Neural progenitor cell (in vitro differentiated cells): ENCODE data around the gene AP2A2. TPM values are rescaled to one million over a fixed set of nuclear protein-coding genes. Genes with fewer than 3 reads are reported as not detected.
A peak's percentile ranks its signal among the peaks of the same experiment; 100 is the strongest.

Source experiments
- DNase-seq: peaks from one replicate; pipeline ENCODE4 v3.0.0-alpha.2; 2016; ENCODE audit warnings: low spot score
- H2AFZ ChIP-seq: fragments of 200-600 bp; sonication (generic); replicated peaks from 2 replicates; pipeline ENCODE4 v1.6.1; 2016; ENCODE audit warnings: antibody characterized with exemption
- H3F3A ChIP-seq: fragments of 200-600 bp; sonication (generic); 2 replicates; pipeline ENCODE4 v1.6.1; 2016; ENCODE audit warnings: antibody characterized with exemption, low read depth
- H3K27ac ChIP-seq: fragments of 200-600 bp; sonication (generic); 2 replicates; pipeline ENCODE4 v1.5.1; 2016; ENCODE audit warnings: mild to moderate bottlenecking
- H3K27me3 ChIP-seq: fragments of 200-600 bp; sonication (generic); 2 replicates; pipeline ENCODE4 v1.6.1; 2016; ENCODE audit warnings: mild to moderate bottlenecking, moderate library complexity
- H3K36me3 ChIP-seq: fragments of 200-600 bp; sonication (generic); 2 replicates; pipeline ENCODE4 v1.5.1; 2016
- H3K4me1 ChIP-seq: fragments of 200-600 bp; sonication (generic); 2 replicates; pipeline ENCODE4 v1.6.1; 2016; ENCODE audit warnings: mixed run types
- H3K4me2 ChIP-seq: fragments of 200-600 bp; sonication (generic); 2 replicates; pipeline ENCODE4 v1.6.1; 2016
- H3K4me3 ChIP-seq: fragments of 200-600 bp; sonication (generic); 2 replicates; pipeline ENCODE4 v1.5.1; 2016
- H3K79me2 ChIP-seq: fragments of 200-600 bp; sonication (generic); 2 replicates; pipeline ENCODE4 v1.6.1; 2016; ENCODE audit warnings: low read depth
- H3K9ac ChIP-seq: fragments of 200-600 bp; sonication (generic); 2 replicates; pipeline ENCODE4 v1.6.1; 2016
- H3K9me3 ChIP-seq: fragments of 200-600 bp; sonication (generic); 2 replicates; pipeline ENCODE4 v1.5.1; 2016; ENCODE audit warnings: low read depth
- H4K20me1 ChIP-seq: fragments of 200-600 bp; sonication (generic); 2 replicates; pipeline ENCODE4 v1.6.1; 2016; ENCODE audit warnings: low read depth
- H3K27ac Mint-ChIP-seq: 3 replicates; pipeline ENCODE4 v1.8.0; 2021; ENCODE audit warnings: mixed read lengths
- H3K27me3 Mint-ChIP-seq: 2 replicates; pipeline ENCODE4 v1.8.0; 2022; ENCODE audit warnings: low read depth, mild to moderate bottlenecking, inconsistent platforms, moderate library complexity, mixed read lengths; ENCODE audit not compliant: insufficient read depth
- H3K36me3 Mint-ChIP-seq: 3 replicates; pipeline ENCODE4 v1.8.0; 2021; ENCODE audit warnings: mixed read lengths
- H3K4me1 Mint-ChIP-seq: 3 replicates; pipeline ENCODE4 v1.8.0; 2021; ENCODE audit warnings: mixed read lengths
- H3K4me3 Mint-ChIP-seq: 3 replicates; pipeline ENCODE4 v1.8.0; 2021; ENCODE audit warnings: mild to moderate bottlenecking, moderate library complexity, mixed read lengths
- H3K9me3 Mint-ChIP-seq: 3 replicates; pipeline ENCODE4 v1.8.0; 2020; ENCODE audit warnings: mixed read lengths
- EZH2 ChIP-seq: fragments of 200-600 bp; sonication (generic); IDR thresholded peaks from 2 replicates; pipeline ENCODE4 v1.6.1; 2017; ENCODE audit warnings: antibody characterized with exemption, mild to moderate bottlenecking, moderate library complexity
- EZH2phosphoT487 ChIP-seq: fragments of 200-600 bp; sonication (generic); IDR thresholded peaks from 2 replicates; pipeline ENCODE4 v1.6.1; 2017; ENCODE audit warnings: antibody characterized with exemption
- total RNA-seq: library from RNA; depleted of rRNA; stranded (reverse); fragments of >200 nt; gene quantifications from 2 replicates; pipeline ENCODE4 v1.2.3, GENCODE V29; 2015; ENCODE audit warnings: low replicate concordance
- TF ChIP-seq, protein P1 (sequence below): fragments of 200-600 bp; sonication (generic); IDR thresholded peaks from 2 replicates; pipeline ENCODE4 v1.5.1; 2017; ENCODE audit warnings: antibody characterized with exemption, mild to moderate bottlenecking

The AP2A2 gene
- total RNA-seq, 1 donor from 2014 or later, result 67.5 TPM

DNA sequence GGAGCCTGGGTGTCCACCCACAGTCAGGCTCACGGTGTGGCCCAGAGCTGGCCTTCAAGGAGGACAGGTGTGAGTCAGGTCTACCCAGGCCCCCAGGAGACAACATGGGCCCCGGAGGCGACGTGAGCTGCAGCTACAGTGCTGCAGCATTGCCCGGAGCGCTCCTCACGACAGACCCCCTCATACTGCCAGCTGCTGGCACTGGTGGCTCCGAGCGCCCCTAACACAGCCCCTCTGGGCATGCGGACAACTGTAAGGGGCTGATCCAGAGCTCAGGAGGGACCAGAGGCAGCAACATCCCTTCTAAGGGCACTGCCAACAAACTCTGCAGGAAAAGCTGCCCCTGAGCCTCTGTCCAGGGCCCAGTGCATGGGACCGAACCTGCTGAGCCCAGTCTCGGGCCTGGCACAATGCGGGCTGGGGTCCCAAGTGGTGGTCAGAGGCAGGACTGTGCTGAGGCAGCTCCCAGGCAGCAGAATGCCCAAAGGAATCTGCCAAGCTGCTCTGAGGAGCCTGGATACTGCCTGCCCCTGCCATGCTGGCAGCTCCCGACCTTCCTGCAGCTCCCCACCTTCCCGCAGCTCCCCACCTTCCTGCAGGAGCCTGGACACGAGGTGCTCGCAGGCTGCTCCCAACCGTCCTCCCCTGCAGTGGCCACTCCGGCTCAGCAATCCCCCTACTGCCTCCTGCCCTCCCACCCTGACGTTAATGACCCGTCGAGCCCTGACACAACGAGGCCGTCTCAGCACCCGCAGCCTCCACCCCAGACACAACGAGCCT lies 30.1 kb upstream of the AP2A2 start:
- no peaks in the 10 kb centered on the region for H3K79me2 ChIP-seq
- H3K36me3 ChIP-seq, result no peaks in the 10 kb centered on the region
- no peak overlapping the region for H2AFZ ChIP-seq
- H3K4me3 ChIP-seq, result no peak overlapping the region
- Mint-ChIP-seq H3K27ac (no peak overlapping the region), H3K9me3 (no peaks in the 10 kb centered on the region), H3K4me1 (peaks cover 2% of the 10 kb centered on the region), H3K36me3 (no peaks in the 10 kb centered on the region), H3K4me3 (no peak overlapping the region), H3K27me3 (peaks cover 9% of the 10 kb centered on the region)
- H3K27me3 ChIP-seq, result no peaks in the 10 kb centered on the region
- no peaks in the 10 kb centered on the region for H3K9me3 ChIP-seq
- TF ChIP-seq, protein P1, sequence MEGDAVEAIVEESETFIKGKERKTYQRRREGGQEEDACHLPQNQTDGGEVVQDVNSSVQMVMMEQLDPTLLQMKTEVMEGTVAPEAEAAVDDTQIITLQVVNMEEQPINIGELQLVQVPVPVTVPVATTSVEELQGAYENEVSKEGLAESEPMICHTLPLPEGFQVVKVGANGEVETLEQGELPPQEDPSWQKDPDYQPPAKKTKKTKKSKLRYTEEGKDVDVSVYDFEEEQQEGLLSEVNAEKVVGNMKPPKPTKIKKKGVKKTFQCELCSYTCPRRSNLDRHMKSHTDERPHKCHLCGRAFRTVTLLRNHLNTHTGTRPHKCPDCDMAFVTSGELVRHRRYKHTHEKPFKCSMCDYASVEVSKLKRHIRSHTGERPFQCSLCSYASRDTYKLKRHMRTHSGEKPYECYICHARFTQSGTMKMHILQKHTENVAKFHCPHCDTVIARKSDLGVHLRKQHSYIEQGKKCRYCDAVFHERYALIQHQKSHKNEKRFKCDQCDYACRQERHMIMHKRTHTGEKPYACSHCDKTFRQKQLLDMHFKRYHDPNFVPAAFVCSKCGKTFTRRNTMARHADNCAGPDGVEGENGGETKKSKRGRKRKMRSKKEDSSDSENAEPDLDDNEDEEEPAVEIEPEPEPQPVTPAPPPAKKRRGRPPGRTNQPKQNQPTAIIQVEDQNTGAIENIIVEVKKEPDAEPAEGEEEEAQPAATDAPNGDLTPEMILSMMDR, result no peak
- no peak for TF ChIP-seq EZH2
- TF ChIP-seq EZH2phosphoT487, result no peak
- H3F3A ChIP-seq, result peaks cover 5% of the 10 kb centered on the region
- DNase-seq, result no peak
- no peak overlapping the region for H3K4me2 ChIP-seq
- H4K20me1 ChIP-seq, result peaks cover 15% of the 10 kb centered on the region
- H3K27ac ChIP-seq, result no peak overlapping the region
- H3K9ac ChIP-seq, result no peak overlapping the region
- peaks cover 11% of the 10 kb centered on the region for H3K4me1 ChIP-seq

- no peaks in the 10 kb centered on the region for H3K9me3 Mint-ChIP-seq
- no peaks in the 10 kb centered on the region for H3K36me3 ChIP-seq
- peaks cover 5% of the 10 kb centered on the region for H3F3A ChIP-seq
- H3K9me3 ChIP-seq, result no peaks in the 10 kb centered on the region
- peaks cover 3% of the 10 kb centered on the region for H3K27me3 Mint-ChIP-seq
- H3K4me1 Mint-ChIP-seq, result peaks cover 2% of the 10 kb centered on the region
- peaks cover 4% of the 10 kb centered on the region for H3K36me3 Mint-ChIP-seq
- H2AFZ ChIP-seq, result no peak overlapping the region
- H3K4me3 Mint-ChIP-seq, result no peak overlapping the region
- H3K27ac ChIP-seq, result peak overlapping the region; percentile 29
- peak overlapping the region; percentile 27 for H3K9ac ChIP-seq
- DNase-seq, result no peak
- no peaks in the 10 kb centered on the region for H3K27me3 ChIP-seq
- TF ChIP-seq, protein P1, result no peak
- TF ChIP-seq EZH2phosphoT487 (no peak), EZH2 (no peak)
- peaks cover 5% of the 10 kb centered on the region for H4K20me1 ChIP-seq
- no peak overlapping the region for H3K4me3 ChIP-seq
- no peak overlapping the region for H3K27ac Mint-ChIP-seq
- no peak overlapping the region for H3K4me2 ChIP-seq
- H3K79me2 ChIP-seq, result no peaks in the 10 kb centered on the region
- H3K4me1 ChIP-seq, result no peaks in the 10 kb centered on the region
Measured at GRCh38 chr11:897253-898142, 28.2 kb upstream of the AP2A2 start.

- TF ChIP-seq EZH2 (no peak), EZH2phosphoT487 (no peak)
- TF ChIP-seq, protein P1, result peak; percentile 44
- peaks cover 2% of the 10 kb centered on the region for H3K4me1 Mint-ChIP-seq
- Histone ChIP-seq H3K9me3 (no peaks in the 10 kb centered on the region), H3K4me2 (no peak overlapping the region), H2AFZ (no peak overlapping the region), H3K9ac (peak overlapping the region; percentile 27), H3K4me3 (no peak overlapping the region), H3K4me1 (no peaks in the 10 kb centered on the region), H3K27me3 (no peaks in the 10 kb centered on the region), H3K79me2 (no peaks in the 10 kb centered on the region), H3K36me3 (no peaks in the 10 kb centered on the region), H4K20me1 (peaks cover 5% of the 10 kb centered on the region), H3K27ac (no peak overlapping the region), H3F3A (peaks cover 5% of the 10 kb centered on the region)
- H3K4me3 Mint-ChIP-seq, result no peak overlapping the region
- H3K36me3 Mint-ChIP-seq, result peaks cover 4% of the 10 kb centered on the region
- peaks cover 3% of the 10 kb centered on the region for H3K27me3 Mint-ChIP-seq
- DNase-seq, result peak; percentile 73
- H3K27ac Mint-ChIP-seq, result no peak overlapping the region
- no peaks in the 10 kb centered on the region for H3K9me3 Mint-ChIP-seq
Measured at GRCh38 chr11:898143-898511, 27.5 kb upstream of the AP2A2 start.
